Right renal cortex interstitium (tissue), 3 donors: ENCODE results near the gene ABLIM3. TPM values are rescaled to one million over a fixed set of nuclear protein-coding genes. Genes with fewer than 3 reads are reported as not detected.

ENCODE experiments used
- DNase-seq, 3 donors: peaks; one replicate each; pipeline ENCODE4 v3.0.0-alpha.2; 2013; ENCODE audit warnings: low read depth in 3 of 3, low spot score in 2 of 3
- polyA plus RNA-seq, 3 donors: library from polyadenylated mRNA; unstranded; fragments of 120-200 nt; gene quantifications; one replicate each; pipeline ENCODE4 v1.2.1, GENCODE V29; 2013; ENCODE audit not compliant: insufficient read length in 3 of 3

The ABLIM3 gene
- polyA plus RNA-seq, 3 donors = 0.82 to 1.5 (median 1.1) TPM

- DNase-seq = no peak
These were observed 13.4 kb downstream of the ABLIM3 start for GRCh38 chr5:149154650-149155049.

GRCh38 chr5:149156435-149157083 is 15.3 kb downstream of the ABLIM3 start:
- DNase-seq = no peak

GRCh38 chr5:149157330-149157729 is 16.0 kb downstream of the ABLIM3 start:
- no peak for DNase-seq

- DNase-seq = no peak
These were observed 19.0 kb downstream of the ABLIM3 start for GRCh38 chr5:149160291-149160787.

- DNase-seq = no peak
These were observed 19.9 kb downstream of the ABLIM3 start for GRCh38 chr5:149161026-149161687.

- DNase-seq = no peak
These were observed 20.6 kb downstream of the ABLIM3 start for GRCh38 chr5:149161850-149162249.

- DNase-seq = no peak
These were observed 21.2 kb downstream of the ABLIM3 start for GRCh38 chr5:149162401-149163084.

GRCh38 chr5:149164731-149165130 is 23.4 kb downstream of the ABLIM3 start:
- no peak for DNase-seq

GRCh38 chr5:149166128-149166527 is 24.8 kb downstream of the ABLIM3 start:
- DNase-seq = no peak

GRCh38 chr5:149166591-149167100 is 25.4 kb downstream of the ABLIM3 start:
- no peak for DNase-seq

- DNase-seq = no peak
These were observed 27.1 kb downstream of the ABLIM3 start for GRCh38 chr5:149168276-149168906.

- DNase-seq = no peak
These were observed 29.0 kb downstream of the ABLIM3 start for GRCh38 chr5:149170299-149170698.

- DNase-seq = no peak
These were observed 31.0 kb downstream of the ABLIM3 start for GRCh38 chr5:149172261-149172660.

- DNase-seq = no peak
These were observed 31.6 kb downstream of the ABLIM3 start for GRCh38 chr5:149172709-149173505.

- DNase-seq = no peak
These were observed 33.5 kb downstream of the ABLIM3 start for GRCh38 chr5:149174847-149175234.

GRCh38 chr5:149175346-149176105 is 34.2 kb downstream of the ABLIM3 start:
- DNase-seq = no peak

GRCh38 chr5:149177339-149177843 is 36.1 kb downstream of the ABLIM3 start:
- no peak for DNase-seq

GRCh38 chr5:149177911-149178565 is 36.7 kb downstream of the ABLIM3 start:
- no peak for DNase-seq

GRCh38 chr5:149181732-149182131 is 40.4 kb downstream of the ABLIM3 start:
- no peak for DNase-seq
